ENCODE measurements around the gene FOXP1.

DNA sequence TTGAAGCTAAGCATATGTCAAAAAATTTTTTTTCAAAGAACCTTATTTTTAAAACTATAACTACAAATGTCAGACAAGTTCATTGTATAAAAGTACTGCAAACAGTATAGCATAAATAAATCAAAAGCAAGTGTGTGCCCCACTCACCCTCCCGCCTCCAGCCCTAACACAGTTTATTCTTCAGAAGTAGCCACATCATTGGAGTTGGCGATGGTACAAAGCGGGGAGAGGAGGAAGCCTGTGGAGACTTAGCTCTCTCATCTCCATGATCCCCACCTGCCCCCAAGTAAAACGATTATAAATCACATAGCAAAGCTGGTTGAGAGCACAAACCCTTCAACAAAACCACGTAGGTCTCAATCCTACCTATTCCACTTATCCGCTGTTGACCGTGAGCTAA lies 33.6 kb downstream of the FOXP1 start:
- TF ChIP-seq POLR2AphosphoS5 (IDR thresholded peaks at IDR 0.05; ENCODE audit: low read depth, low read length), result no peak
- no peak for TF ChIP-seq TAF1 (IDR thresholded peaks at IDR 0.05; ENCODE audit: borderline replicate concordance, insufficient read depth, low read length)
- TF ChIP-seq, protein P1, sequence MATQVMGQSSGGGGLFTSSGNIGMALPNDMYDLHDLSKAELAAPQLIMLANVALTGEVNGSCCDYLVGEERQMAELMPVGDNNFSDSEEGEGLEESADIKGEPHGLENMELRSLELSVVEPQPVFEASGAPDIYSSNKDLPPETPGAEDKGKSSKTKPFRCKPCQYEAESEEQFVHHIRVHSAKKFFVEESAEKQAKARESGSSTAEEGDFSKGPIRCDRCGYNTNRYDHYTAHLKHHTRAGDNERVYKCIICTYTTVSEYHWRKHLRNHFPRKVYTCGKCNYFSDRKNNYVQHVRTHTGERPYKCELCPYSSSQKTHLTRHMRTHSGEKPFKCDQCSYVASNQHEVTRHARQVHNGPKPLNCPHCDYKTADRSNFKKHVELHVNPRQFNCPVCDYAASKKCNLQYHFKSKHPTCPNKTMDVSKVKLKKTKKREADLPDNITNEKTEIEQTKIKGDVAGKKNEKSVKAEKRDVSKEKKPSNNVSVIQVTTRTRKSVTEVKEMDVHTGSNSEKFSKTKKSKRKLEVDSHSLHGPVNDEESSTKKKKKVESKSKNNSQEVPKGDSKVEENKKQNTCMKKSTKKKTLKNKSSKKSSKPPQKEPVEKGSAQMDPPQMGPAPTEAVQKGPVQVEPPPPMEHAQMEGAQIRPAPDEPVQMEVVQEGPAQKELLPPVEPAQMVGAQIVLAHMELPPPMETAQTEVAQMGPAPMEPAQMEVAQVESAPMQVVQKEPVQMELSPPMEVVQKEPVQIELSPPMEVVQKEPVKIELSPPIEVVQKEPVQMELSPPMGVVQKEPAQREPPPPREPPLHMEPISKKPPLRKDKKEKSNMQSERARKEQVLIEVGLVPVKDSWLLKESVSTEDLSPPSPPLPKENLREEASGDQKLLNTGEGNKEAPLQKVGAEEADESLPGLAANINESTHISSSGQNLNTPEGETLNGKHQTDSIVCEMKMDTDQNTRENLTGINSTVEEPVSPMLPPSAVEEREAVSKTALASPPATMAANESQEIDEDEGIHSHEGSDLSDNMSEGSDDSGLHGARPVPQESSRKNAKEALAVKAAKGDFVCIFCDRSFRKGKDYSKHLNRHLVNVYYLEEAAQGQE (IDR thresholded peaks at IDR 0.05; ENCODE audit: insufficient read depth in 1 of 2, low read depth in 2 of 2, low read length in 2 of 2), result no peak
- TF ChIP-seq FOXP2 (optimal IDR thresholded peaks at IDR 0.05; ENCODE audit: borderline replicate concordance, extremely low read depth, extremely low read length, insufficient read depth), result no peak
- no peak for TF ChIP-seq SIN3A (IDR thresholded peaks at IDR 0.05; ENCODE audit: borderline replicate concordance, insufficient read depth, low read length)
